Skin epidermis (tissue), 12 donors: ENCODE measurements around the gene MDC1.

Experiments used
- H3K27ac ChIP-seq, 21 experiments: fragments of 200-600 bp; sonication (generic) in 11 of 21; one replicate each; pipeline ENCODE4 v1.5.0; 2020; ENCODE audit warnings: mild to moderate bottlenecking in 3 of 21, inconsistent platforms in 2 of 21, moderate library complexity in 2 of 21
- H3K4me3 ChIP-seq, 7 experiments: fragments of 200-600 bp; sonication (generic) in 2 of 7; one replicate each; pipeline ENCODE4 v1.5.0; 2020; ENCODE audit warnings: inconsistent platforms in 2 of 7, mild to moderate bottlenecking in 2 of 7, moderate library complexity in 1 of 7

The MDC1 gene

DNA sequence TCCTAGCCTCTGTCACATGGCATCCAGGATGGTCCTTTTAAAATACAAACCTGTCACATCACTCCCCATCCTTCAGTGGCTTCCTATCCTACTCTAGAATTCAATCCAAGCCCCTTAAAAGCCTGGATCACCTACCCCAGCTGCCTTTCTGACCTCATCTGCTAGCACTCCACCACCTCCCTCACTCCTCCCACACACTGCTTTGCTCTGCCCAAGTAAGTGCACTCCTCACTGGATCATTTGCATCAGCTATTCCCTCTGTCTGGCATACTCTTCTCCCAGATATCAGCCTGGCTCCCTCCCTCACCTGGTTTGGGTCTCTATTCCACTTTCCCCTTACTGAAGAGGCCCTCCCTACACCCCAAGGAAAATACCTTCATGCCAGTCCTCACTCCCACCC, 59.6 kb downstream of the MDC1 start:
- Histone ChIP-seq H3K4me3 (no peak overlapping the region), H3K27ac (no peak overlapping the region)

DNA sequence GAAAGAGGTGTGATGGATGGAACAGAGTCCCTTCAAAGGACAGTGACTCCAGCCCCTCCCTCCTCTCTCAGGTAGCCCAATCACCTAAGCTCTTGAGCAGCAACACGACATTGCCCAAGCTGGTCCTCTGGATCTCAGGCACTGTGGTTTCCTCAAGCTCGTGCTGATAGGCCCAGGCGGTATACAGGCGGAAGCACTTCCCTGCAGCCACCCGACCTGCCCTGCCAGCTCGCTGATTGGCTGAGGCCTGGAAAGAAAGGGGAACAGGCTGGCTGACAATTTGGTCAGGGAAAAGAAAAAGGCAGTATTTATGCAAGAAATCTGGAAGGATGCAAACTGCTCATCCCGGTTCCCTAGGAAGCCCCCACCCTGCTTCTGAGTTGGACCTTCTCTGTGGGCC, 60.6 kb downstream of the MDC1 start:
- no peak overlapping the region for H3K4me3 ChIP-seq
- no peak overlapping the region for H3K27ac ChIP-seq

DNA sequence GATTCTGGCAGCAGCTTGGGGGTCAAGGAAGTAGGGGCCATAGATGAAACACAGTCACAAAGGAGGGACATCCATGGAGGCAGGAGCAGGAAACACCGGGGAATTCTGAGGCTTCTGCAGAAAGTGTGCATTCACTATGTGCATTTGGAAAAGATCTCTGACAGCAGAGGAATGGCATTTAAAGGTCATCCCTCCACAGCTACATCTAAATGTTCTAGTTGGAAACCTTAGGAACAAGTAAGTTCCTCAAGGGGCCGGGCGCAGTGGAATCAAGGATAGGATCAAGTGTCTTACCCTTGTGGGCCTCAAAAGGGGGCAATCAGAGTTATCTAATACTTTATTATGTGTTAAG, 61.4 kb downstream of the MDC1 start:
- no peak overlapping the region for H3K27ac ChIP-seq
- no peak overlapping the region for H3K4me3 ChIP-seq

DNA sequence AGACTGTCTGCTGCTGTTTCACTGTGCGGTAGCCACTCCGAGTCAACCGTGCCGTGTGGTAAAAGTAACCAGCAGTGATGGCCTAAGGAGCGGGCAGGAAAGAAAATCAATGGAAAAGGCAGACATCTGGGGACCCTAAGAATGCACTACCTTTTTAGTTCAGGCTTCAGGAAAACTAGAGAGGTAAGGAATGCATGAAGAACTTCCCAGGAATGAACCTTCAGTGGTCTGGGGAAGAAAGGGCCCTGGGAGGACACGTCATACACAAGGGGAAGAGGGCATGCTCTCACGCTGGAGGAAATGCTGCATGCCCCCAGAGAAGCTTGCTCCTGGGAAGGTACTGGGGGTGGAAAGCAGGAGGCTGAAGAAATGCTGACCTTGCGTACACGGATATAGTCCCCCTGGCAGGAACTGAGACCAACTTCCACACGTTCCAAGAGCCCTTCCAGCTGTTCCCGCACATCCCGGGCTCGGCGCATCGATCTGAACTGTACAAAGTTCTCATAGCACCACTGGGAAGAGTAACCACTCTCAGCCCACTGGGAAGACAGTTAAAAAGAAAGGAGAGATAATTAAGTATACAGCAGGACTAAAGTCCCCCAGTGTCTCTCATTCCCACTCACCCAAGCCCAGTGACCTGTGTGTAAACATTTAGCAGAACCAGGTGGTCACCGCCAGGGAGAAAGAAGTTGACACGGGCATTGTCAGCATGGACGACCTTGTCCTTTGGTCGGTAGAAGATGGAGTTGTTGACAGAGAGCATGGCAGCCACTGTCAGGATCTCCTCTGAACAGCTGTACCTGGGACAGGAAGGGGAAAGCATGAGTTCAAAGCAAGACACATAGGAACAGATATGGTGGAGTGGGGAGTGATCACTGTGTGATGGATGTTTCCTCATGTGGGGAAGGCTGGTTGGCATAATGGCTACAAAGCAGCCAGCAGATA, 62.0 kb downstream of the MDC1 start:
- Histone ChIP-seq H3K4me3 (no peak overlapping the region), H3K27ac (no peak overlapping the region)

DNA sequence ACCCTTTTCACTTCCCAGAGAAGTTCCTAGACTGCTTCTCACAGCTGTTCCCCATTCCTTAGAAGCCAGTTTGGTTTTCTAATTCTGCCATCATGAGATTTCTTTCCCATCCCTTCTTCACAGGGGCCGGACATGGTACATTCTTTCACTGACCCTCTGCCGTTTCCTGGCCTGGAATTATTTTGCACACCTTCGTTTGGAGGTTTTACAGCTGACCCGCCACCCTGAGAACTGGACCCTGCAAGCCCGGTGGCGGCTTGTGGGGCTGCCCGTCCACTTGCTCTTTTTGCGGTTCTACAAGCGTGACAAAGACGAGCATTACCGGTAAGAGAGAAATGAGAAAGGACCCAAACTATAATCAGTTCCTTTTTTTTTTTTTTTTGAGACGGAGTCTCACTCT, 65.9 kb downstream of the MDC1 start:
- Histone ChIP-seq H3K4me3 (no peak overlapping the region), H3K27ac (no peak overlapping the region)
